Measurements from ENCODE around the gene TEX48. TPM values are rescaled to one million over a fixed set of nuclear protein-coding genes. Genes with fewer than 3 reads are reported as not detected.

TEX48 gene
- total and polyA plus RNA-seq, 10 of the 15 experiments (the other 5 are each of a cell fraction or from before 2014, with no cell fraction given), result not detected

- H3K27me3 ChIP-seq (replicated peaks in 1 of 2; ENCODE audit: control insufficient read depth in 2 of 2, insufficient read depth in 2 of 2, low read length in 1 of 2), result no peaks in the 10 kb centered on the region
- H3K27ac ChIP-seq (ENCODE audit: control insufficient read depth, insufficient read depth), result no peak overlapping the region
- H3K4me3 ChIP-seq, result no peak overlapping the region
- DNase-seq (ENCODE audit: low read depth, low spot score), result no peak
- in situ Hi-C loops (cut with MboI) (no loop called here), intact Hi-C loops (cut with micrococcal nuclease; ENCODE audit: unreplicated experiment) (no loop called here)
- TF ChIP-seq KLF5 (IDR thresholded peaks at IDR 0.05; ENCODE audit: partially characterized antibody) (no peak), YBX1 (IDR thresholded peaks at IDR 0.05) (no peak), MYC (IDR thresholded peaks at IDR 0.05; ENCODE audit: insufficient read depth, insufficient read length, insufficient replicate concordance, low read length, severe bottlenecking) (no peak), GATAD2B (conservative IDR thresholded peaks at IDR 0.05; ENCODE audit: low read depth) (no peak), RCOR1 (conservative IDR thresholded peaks at IDR 0.05; ENCODE audit: low read depth, low read length) (no peak), WRNIP1 (IDR thresholded peaks at IDR 0.05; ENCODE audit: borderline replicate concordance, low read depth, low read length) (no peak), NR2F1 (conservative IDR thresholded peaks at IDR 0.05) (no peak)
- ChIA-PET CTCF (interaction anchor here (0.8 to 7.3 kb wide), 5 partner anchors 50 to 248 kb away, joined by 3 to 277 read pairs (median 114); partner anchors contain the start of gene ATP6V1G1), POLR2A (interaction anchor here (0.9 kb wide), 1 partner anchor 242 kb away, joined by 3 read pairs; no protein-coding TSS in a partner anchor), RAD21 (ENCODE audit: unreplicated experiment) (interaction anchor here (1.1 to 5.6 kb wide), 4 partner anchors 65 to 249 kb away, joined by 5 to 187 read pairs (median 82); partner anchors contain the start of genes ATP6V1G1 and WHRN), SMC1A (ENCODE audit: uncharacterized antibody, unreplicated experiment) (interaction anchor here (1.0 to 6.0 kb wide), 5 partner anchors 52 to 168 kb away, joined by 3 to 189 read pairs (median 56); partner anchors contain the start of gene WHRN)
- BruUV-seq (replicated peaks), result no TSS peak
- WGBS (ENCODE audit: insufficient coverage, insufficient replicate concordance, low lambda C conversion rate, missing lambda C conversion rate), result 92% methylated on average over 8 of the region's 8 CpGs
- H3K9me3 ChIP-seq (replicated peaks; ENCODE audit: control insufficient read depth, insufficient read depth, low read length), result no peaks in the 10 kb centered on the region
- H4K20me1 ChIP-seq (ENCODE audit: control insufficient read depth, insufficient read depth), result no peaks in the 10 kb centered on the region
- H3K79me2 ChIP-seq (ENCODE audit: control insufficient read depth, insufficient read depth, low read length), result no peaks in the 10 kb centered on the region
- no peak overlapping the region for H3K9ac ChIP-seq (ENCODE audit: control insufficient read depth, insufficient read depth, low read length)
- FAIRE-seq, result no peak
- no peak overlapping the region for H3K4me2 ChIP-seq (ENCODE audit: control insufficient read depth, insufficient read depth)
- no peaks in the 10 kb centered on the region; a peak in 1 of 4 replicates for H3K36me3 ChIP-seq (ENCODE audit: control insufficient read depth in 2 of 2, insufficient read depth in 2 of 2, low read length in 1 of 2)
- H2AFZ ChIP-seq (ENCODE audit: control insufficient read depth, low read depth, low read length), result no peak overlapping the region
- H3K4me1 ChIP-seq (ENCODE audit: control insufficient read depth, insufficient read depth, low read length), result peaks cover 7% of the 10 kb centered on the region
- ATAC-seq, result no peak
Observed at GRCh38 chr9:114655689-114656088, 26.3 kb downstream of the TEX48 start.
